Measurements from ENCODE around the gene MYO10. TPM values are rescaled to one million over a fixed set of nuclear protein-coding genes. Genes with fewer than 3 reads are reported as not detected.
A peak's percentile ranks its signal among the peaks of the same experiment; 100 is the strongest.
"Not testable (repeated sequence)": the region's sequence is repeated elsewhere in the genome, so short reads cannot be mapped to it uniquely, and the experiment has no call there.

The MYO10 gene
- total RNA-seq, 1 experiment from 2014 or later = 9.3 TPM

GRCh38 chr5:16744164-16744880 is 191.8 kb downstream of the MYO10 start:
- no peak overlapping the region for H3K27ac ChIP-seq

GRCh38 chr5:16742938-16743337 is 193.2 kb downstream of the MYO10 start:
- Histone ChIP-seq H3K27ac (no peak overlapping the region), H3K4me1 (peaks cover 5% of the 10 kb centered on the region; the same call in 1 of the 2 replicates), H3K27me3 (no peaks in the 10 kb centered on the region), H3K9me3 (replicated peaks) (no peaks in the 10 kb centered on the region), H3K4me3 (no peak overlapping the region), H3K36me3 (no peaks in the 10 kb centered on the region)
- DNase-seq = no peak

More at GRCh38 chr5:16744164-16744880, 191.8 kb downstream of the MYO10 start:
- no peaks in the 10 kb centered on the region for H3K27me3 ChIP-seq
- H3K4me3 ChIP-seq = no peak overlapping the region
- no peak for DNase-seq
- peaks cover 5% of the 10 kb centered on the region; the same call in 1 of the 2 replicates for H3K4me1 ChIP-seq
- H3K36me3 ChIP-seq = no peaks in the 10 kb centered on the region
- no peaks in the 10 kb centered on the region for H3K9me3 ChIP-seq (replicated peaks)

GRCh38 chr5:16740811-16741392 is 195.2 kb downstream of the MYO10 start:
- H3K9me3 ChIP-seq (replicated peaks) = no peaks in the 10 kb centered on the region
- DNase-seq = no peak
- peaks cover 15% of the 10 kb centered on the region for H3K4me1 ChIP-seq
- H3K4me3 ChIP-seq = peak overlapping the region; percentile 19; the same call in 1 of the 2 replicates
- no peak overlapping the region; the same call in 1 of the 2 replicates for H3K27ac ChIP-seq
- no peaks in the 10 kb centered on the region for H3K27me3 ChIP-seq
- H3K36me3 ChIP-seq = no peaks in the 10 kb centered on the region

- H3K27me3 ChIP-seq = no peaks in the 10 kb centered on the region
- H3K4me1 ChIP-seq = peaks cover 17% of the 10 kb centered on the region
- H3K9me3 ChIP-seq (replicated peaks) = no peaks in the 10 kb centered on the region
- no peaks in the 10 kb centered on the region for H3K36me3 ChIP-seq
- peak overlapping the region; percentile 19; the same call in 1 of the 2 replicates for H3K4me3 ChIP-seq
- H3K27ac ChIP-seq = no peak overlapping the region
- no peak for DNase-seq
Observed at GRCh38 chr5:16740066-16740810, 195.8 kb downstream of the MYO10 start.

- peaks cover 17% of the 10 kb centered on the region for H3K4me1 ChIP-seq
- H3K36me3 ChIP-seq; H3K27me3 ChIP-seq; DNase-seq; H3K27ac ChIP-seq; H3K9me3 ChIP-seq (replicated peaks); H3K4me3 ChIP-seq: not testable (repeated sequence)
Observed at GRCh38 chr5:16738393-16738792, 197.7 kb downstream of the MYO10 start.

- DNase-seq = no peak
- Histone ChIP-seq H3K4me3 (no peak overlapping the region), H3K4me1 (peaks cover 17% of the 10 kb centered on the region), H3K9me3 (replicated peaks) (no peaks in the 10 kb centered on the region), H3K27me3 (no peaks in the 10 kb centered on the region), H3K27ac (no peak overlapping the region), H3K36me3 (no peaks in the 10 kb centered on the region)
Observed at GRCh38 chr5:16737620-16738364, 198.3 kb downstream of the MYO10 start.

GRCh38 chr5:16737209-16737608 is 198.9 kb downstream of the MYO10 start:
- peaks cover 17% of the 10 kb centered on the region for H3K4me1 ChIP-seq
- DNase-seq = no peak
- H3K27ac ChIP-seq = no peak overlapping the region
- no peaks in the 10 kb centered on the region for H3K27me3 ChIP-seq
- H3K9me3 ChIP-seq (replicated peaks) = no peaks in the 10 kb centered on the region
- no peaks in the 10 kb centered on the region for H3K36me3 ChIP-seq
- no peak overlapping the region for H3K4me3 ChIP-seq

GRCh38 chr5:16736158-16736995 is 199.7 kb downstream of the MYO10 start:
- Histone ChIP-seq H3K4me3 (peak overlapping the region; percentile 29), H3K27ac (peak overlapping the region; percentile 69), H3K9me3 (replicated peaks) (no peaks in the 10 kb centered on the region), H3K4me1 (peaks cover 14% of the 10 kb centered on the region), H3K27me3 (no peaks in the 10 kb centered on the region), H3K36me3 (no peaks in the 10 kb centered on the region)
- peak; percentile 49 to 77 for DNase-seq

- Histone ChIP-seq H3K4me1 (peaks cover 12% of the 10 kb centered on the region), H3K36me3 (no peaks in the 10 kb centered on the region), H3K9me3 (replicated peaks) (no peaks in the 10 kb centered on the region), H3K27me3 (no peaks in the 10 kb centered on the region), H3K4me3 (peak overlapping the region; percentile 29), H3K27ac (peak overlapping the region; percentile 69)
- no peak for DNase-seq
Observed at GRCh38 chr5:16735101-16736060, 200.7 kb downstream of the MYO10 start.

GRCh38 chr5:16733331-16734006 is 202.6 kb downstream of the MYO10 start:
- Histone ChIP-seq H3K4me3 (no peak overlapping the region), H3K27ac (no peak overlapping the region), H3K36me3 (no peaks in the 10 kb centered on the region), H3K27me3 (no peaks in the 10 kb centered on the region), H3K4me1 (peaks cover 12% of the 10 kb centered on the region), H3K9me3 (replicated peaks) (no peaks in the 10 kb centered on the region)
- DNase-seq = no peak

- no peaks in the 10 kb centered on the region for H3K27me3 ChIP-seq
- H3K4me1 ChIP-seq = peaks cover 18% of the 10 kb centered on the region
- H3K9me3 ChIP-seq (replicated peaks) = no peaks in the 10 kb centered on the region
- no peaks in the 10 kb centered on the region for H3K36me3 ChIP-seq
- no peak for DNase-seq
- H3K27ac ChIP-seq = no peak overlapping the region
- H3K4me3 ChIP-seq = no peak overlapping the region
Observed at GRCh38 chr5:16732356-16732755, 203.7 kb downstream of the MYO10 start.

- Histone ChIP-seq H3K27ac (no peak overlapping the region), H3K4me3 (no peak overlapping the region), H3K9me3 (replicated peaks) (no peaks in the 10 kb centered on the region), H3K4me1 (peaks cover 20% of the 10 kb centered on the region), H3K27me3 (no peaks in the 10 kb centered on the region), H3K36me3 (no peaks in the 10 kb centered on the region)
- peak in 1 of 2 experiments; percentile 60 for DNase-seq
Observed at GRCh38 chr5:16727755-16728325, 208.2 kb downstream of the MYO10 start.

All from SJCRH30 (cell line).